ENCODE measurements around the gene FMO1. TPM values are rescaled to one million over a fixed set of nuclear protein-coding genes. Genes with fewer than 3 reads are reported as not detected.

The FMO1 gene
- total and polyA plus RNA-seq, 7 donors, result 0.03 to 0.30 (median 0.24) TPM; not detected in 3

- no peaks in the 10 kb centered on the region for H3K9me3 ChIP-seq
- 84 to 93% (median 89%) methylated on average over 2 of the region's 2 CpGs for WGBS, 3 donors
- no peak for TF ChIP-seq CTCF (IDR thresholded peaks at IDR 0.05)
- H3K27me3 ChIP-seq (ENCODE audit: insufficient read depth in 3 of 3, low read length in 2 of 3), result no peaks in the 10 kb centered on the region
- DNase-seq, result no peak
- H3K4me3 ChIP-seq, result no peak overlapping the region
- no peak overlapping the region for H3K27ac ChIP-seq
- peaks cover 0 to 22% of the 10 kb centered on the region in 2 donors for H3K36me3 ChIP-seq (ENCODE audit: insufficient read depth in 1 of 2, low read depth in 1 of 2)
- intact Hi-C loops (cut with DNase I), result no loop called here
- peak in 1 of 4 donors; percentile 29 for ATAC-seq
- H3K4me1 ChIP-seq, result no peaks in the 10 kb centered on the region
These were observed 40.9 kb upstream of the FMO1 start for GRCh38 chr1:171207377-171207776.

- WGBS, 3 donors, result 21 to 28% (median 27%) methylated on average over 1 of the region's 1 CpG
These were observed 37.9 kb upstream of the FMO1 start for GRCh38 chr1:171210355-171210754.

GRCh38 chr1:171212607-171213351 lies 35.5 kb upstream of the FMO1 start:
- DNase-seq (no peak), ATAC-seq (peak in 1 of 4 donors; percentile 35)
- TF ChIP-seq CTCF (IDR thresholded peaks at IDR 0.05), result no peak
- Histone ChIP-seq H3K36me3 (ENCODE audit: insufficient read depth in 1 of 2, low read depth in 1 of 2) (no peaks in the 10 kb centered on the region), H3K27ac (no peak overlapping the region), H3K9me3 (no peaks in the 10 kb centered on the region), H3K4me3 (no peak overlapping the region), H3K4me1 (no peaks in the 10 kb centered on the region), H3K27me3 (ENCODE audit: insufficient read depth in 3 of 3, low read length in 2 of 3) (no peaks in the 10 kb centered on the region)
- 50 to 61% (median 55%) methylated on average over 3 of the region's 3 CpGs for WGBS, 3 donors
- intact Hi-C loops (cut with DNase I), result no loop called here

More at GRCh38 chr1:171210355-171210754, 37.9 kb upstream of the FMO1 start:
- ATAC-seq (peak; percentile 28 to 67 (median 48)), DNase-seq (no peak)
- Histone ChIP-seq H3K9me3 (no peaks in the 10 kb centered on the region), H3K27ac (no peak overlapping the region), H3K27me3 (ENCODE audit: insufficient read depth in 3 of 3, low read length in 2 of 3) (no peaks in the 10 kb centered on the region), H3K4me3 (no peak overlapping the region), H3K36me3 (ENCODE audit: insufficient read depth in 1 of 2, low read depth in 1 of 2) (peaks cover 0 to 9% of the 10 kb centered on the region in 2 donors), H3K4me1 (no peaks in the 10 kb centered on the region)
- TF ChIP-seq CTCF (IDR thresholded peaks at IDR 0.05), result no peak
- intact Hi-C loops (cut with DNase I), result no loop called here

- intact Hi-C loops (cut with DNase I), result no loop called here
- no peak for ATAC-seq
- Histone ChIP-seq H3K27me3 (ENCODE audit: insufficient read depth in 3 of 3, low read length in 2 of 3) (no peaks in the 10 kb centered on the region), H3K27ac (no peak overlapping the region), H3K4me1 (no peaks in the 10 kb centered on the region), H3K4me3 (no peak overlapping the region), H3K9me3 (no peaks in the 10 kb centered on the region), H3K36me3 (ENCODE audit: insufficient read depth in 1 of 2, low read depth in 1 of 2) (no peaks in the 10 kb centered on the region)
- no peak for DNase-seq
- 67 to 72% (median 70%) methylated on average over 12 of the region's 12 CpGs for WGBS, 3 donors
- no peak for TF ChIP-seq CTCF (IDR thresholded peaks at IDR 0.05)
These were observed 34.5 kb upstream of the FMO1 start for GRCh38 chr1:171213559-171214454.
